HCT116 (cell line): Measurements from ENCODE around the gene DHODH. TPM values are rescaled to one million over a fixed set of nuclear protein-coding genes. Genes with fewer than 3 reads are reported as not detected.

Experiments used
- ATAC-seq: fragments of 200-7000 bp; cut with Tn5 transposase; 2 replicates; pipeline ENCODE4 v1.9.1; 2020; ENCODE audit warnings: mild to moderate bottlenecking, moderate library complexity
- BruUV-seq: library from RNA; stranded (reverse); fragments of 400-500 nt; replicated peaks from 2 replicates; lab custom pipeline; 2021; lab: Mats Ljungman, UMichigan
- CTCF ChIA-PET: fragments of 300-600 bp; sonication (Branson Sonifier 250); formaldehyde crosslinking; loops from one replicate; lab custom pipeline; 2021; ENCODE audit warnings: antibody characterized with exemption; lab: Charles Lee
- POLR2A ChIA-PET: fragments of 300-600, 350-600 bp; sonication (Branson Sonifier 250); formaldehyde crosslinking; loops from one replicate; lab custom pipeline; 2021; ENCODE audit warnings: antibody characterized with exemption; lab: Charles Lee
- RAD21 ChIA-PET, 2 experiments: fragments of 300-600 bp; sonication (Branson Sonifier 250); formaldehyde crosslinking; loops; one replicate each; lab custom pipeline; 2023; ENCODE audit warnings: low total read pairs in 2 of 2; ENCODE audit not compliant: uncharacterized antibody in 2 of 2, unreplicated experiment in 2 of 2, low non-redundant PET in 1 of 2; lab: Charles Lee
- DNase-seq: peaks from one replicate; pipeline ENCODE4 v3.0.0-alpha.2; 2010; ENCODE audit warnings: low read depth, low spot score
- H2AFZ ChIP-seq: fragments of 200-600 bp; shearing (Covaris generic), sonication (generic); 2 replicates; pipeline ENCODE4 v1.6.1; 2017; ENCODE audit warnings: low read depth, mixed run types, mixed read lengths, antibody characterized with exemption, low read length; ENCODE audit not compliant: poor library complexity, severe bottlenecking
- H3K27ac ChIP-seq: 2 replicates; pipeline ENCODE4 v1.5.1; 2012; ENCODE audit warnings: low read depth, low read length
- H3K27me3 ChIP-seq: fragments of 200-600 bp; sonication (generic); 2 replicates; pipeline ENCODE4 v1.6.1; 2016; ENCODE audit warnings: mixed run types, low read length, mixed read lengths; ENCODE audit not compliant: insufficient read depth
- H3K36me3 ChIP-seq, 2 experiments: fragments of 200-500 bp in 1 of 2; fragments of 200-600 bp in 1 of 2; sonication (Bioruptor generic) in 1 of 2; sonication (generic) in 1 of 2; 2 replicates each; pipeline versions ENCODE4 v1.5.1 to v1.6.1; 2014 to 2016; ENCODE audit warnings: low read length in 2 of 2, inconsistent platforms in 1 of 2, mixed read lengths in 1 of 2, mixed run types in 1 of 2; ENCODE audit not compliant: insufficient read depth in 2 of 2, control insufficient read depth in 1 of 2
- H3K4me1 ChIP-seq, 2 experiments: fragments of 200-600 bp in 1 of 2; sonication (generic) in 1 of 2; 2 replicates each; pipeline versions ENCODE4 v1.5.1 to v1.6.1; 2012 to 2017; ENCODE audit warnings: low read length in 2 of 2, inconsistent platforms in 1 of 2, mild to moderate bottlenecking in 1 of 2, mixed read lengths in 1 of 2, mixed run types in 1 of 2, moderate library complexity in 1 of 2; ENCODE audit not compliant: insufficient read depth in 2 of 2, control insufficient read depth in 1 of 2
- H3K4me2 ChIP-seq: fragments of 200-600 bp; sonication (generic); 2 replicates; pipeline ENCODE4 v1.6.1; 2017; ENCODE audit warnings: mixed run types, low read length, mixed read lengths
- H3K4me3 ChIP-seq, 2 experiments: fragments of 200-600 bp in 1 of 2; sonication (generic) in 1 of 2; replicated peaks in 1 of 2; 2 replicates each; pipeline ENCODE4 v1.5.1; 2011 to 2016; ENCODE audit warnings: low read length in 2 of 2, control low read depth in 1 of 2, low read depth in 1 of 2, mild to moderate bottlenecking in 1 of 2, mixed read lengths in 1 of 2, mixed run types in 1 of 2
- H3K79me2 ChIP-seq: fragments of 200-600 bp; sonication (generic); 2 replicates; pipeline ENCODE4 v1.6.1; 2017; ENCODE audit warnings: mild to moderate bottlenecking, mixed run types, low read length, moderate library complexity, mixed read lengths; ENCODE audit not compliant: insufficient read depth
- H3K9ac ChIP-seq: fragments of 200-600 bp; sonication (generic); 2 replicates; pipeline ENCODE4 v1.6.1; 2016; ENCODE audit warnings: low read length, mixed read lengths
- H3K9me2 ChIP-seq: fragments of 200-600 bp; sonication (generic), shearing (Covaris generic); 2 replicates; pipeline ENCODE4 v1.6.1; 2017; ENCODE audit warnings: mixed run types, mild to moderate bottlenecking, moderate library complexity; ENCODE audit not compliant: insufficient read depth
- H3K9me3 ChIP-seq, 2 experiments: fragments of 200-500 bp in 1 of 2; fragments of 200-600 bp in 1 of 2; sonication (Bioruptor generic) in 1 of 2; sonication (generic) in 1 of 2; 2 replicates each; pipeline ENCODE4 v1.6.1; 2014 to 2017; ENCODE audit warnings: low read length in 2 of 2, mixed read lengths in 2 of 2, inconsistent platforms in 1 of 2, low read depth in 1 of 2, mild to moderate bottlenecking in 1 of 2, mixed run types in 1 of 2, moderate library complexity in 1 of 2; ENCODE audit not compliant: control insufficient read depth in 1 of 2, insufficient read depth in 1 of 2
- H4K20me1 ChIP-seq: fragments of 200-600 bp; sonication (generic), shearing (Covaris generic); 2 replicates; pipeline ENCODE4 v1.6.1; 2017; ENCODE audit warnings: mixed run types, mild to moderate bottlenecking, moderate library complexity; ENCODE audit not compliant: insufficient read depth
- CBX3 ChIP-seq: IDR thresholded peaks from 2 replicates; pipeline ENCODE4 v1.6.1; 2012; ENCODE audit warnings: low read depth
- EGR1 ChIP-seq: IDR thresholded peaks from 2 replicates; pipeline ENCODE4 v1.6.1; 2012; ENCODE audit warnings: low read depth
- ELF1 ChIP-seq: IDR thresholded peaks from 2 replicates; pipeline ENCODE4 v1.6.1; 2012; ENCODE audit warnings: low read depth, borderline replicate concordance
- EZH2 ChIP-seq: fragments of 200-600 bp; sonication (generic); IDR thresholded peaks from 2 replicates; pipeline ENCODE4 v1.6.1; 2017; ENCODE audit warnings: antibody characterized with exemption, mixed run types
- EZH2phosphoT487 ChIP-seq: fragments of 200-600 bp; IDR thresholded peaks from 2 replicates; pipeline ENCODE4 v1.6.1; 2018; ENCODE audit warnings: antibody characterized with exemption, borderline replicate concordance
- POLR2A ChIP-seq: IDR thresholded peaks from 2 replicates; pipeline ENCODE4 v1.7.0; 2011; ENCODE audit warnings: borderline replicate concordance; ENCODE audit not compliant: insufficient read depth, insufficient read length; ENCODE audit errors: extremely low read depth
- RAD21 ChIP-seq: IDR thresholded peaks from 2 replicates; pipeline ENCODE4 v1.6.1; 2012; ENCODE audit warnings: low read depth, mild to moderate bottlenecking
- SIN3A ChIP-seq: IDR thresholded peaks from 2 replicates; pipeline ENCODE4 v1.6.1; 2012; ENCODE audit warnings: low read depth
- SRF ChIP-seq: IDR thresholded peaks from 2 replicates; pipeline ENCODE4 v1.6.1; 2012; ENCODE audit warnings: low read depth
- TCF7L2 ChIP-seq: IDR thresholded peaks from 2 replicates; pipeline ENCODE4 v1.7.0; 2011; ENCODE audit warnings: borderline replicate concordance, inconsistent platforms; ENCODE audit not compliant: insufficient read depth, insufficient read length; ENCODE audit errors: extremely low read depth
- ZFX ChIP-seq: fragments of 450-650 bp; IDR thresholded peaks from 2 replicates; pipeline ENCODE4 v1.6.1; 2017
- ZNF274 ChIP-seq: fragments of 200-500 bp; sonication (Bioruptor generic); IDR thresholded peaks from 2 replicates; pipeline ENCODE4 v1.6.1; 2014; ENCODE audit warnings: mild to moderate bottlenecking, low read depth, low read length, inconsistent platforms
- intact Hi-C: fragments of 100-400 bp; cut with micrococcal nuclease; formaldehyde crosslinking; loops from 2 replicates; pipeline ENCODE4 v1.10.0; 2022
- total RNA-seq: library from RNA; stranded (reverse); gene quantifications from one replicate; pipeline ENCODE4 v1.2.1, GENCODE V29; 2021; ENCODE audit not compliant: unreplicated experiment
- TF ChIP-seq, protein P1 (sequence below): IDR thresholded peaks from 2 replicates; pipeline ENCODE4 v1.6.1; 2012
- TF ChIP-seq, protein P2 (sequence below): IDR thresholded peaks from 2 replicates; pipeline ENCODE4 v1.6.1; 2012; ENCODE audit warnings: low read depth
- TF ChIP-seq, protein P3 (sequence below), 3 experiments: fragments of 200-600 bp in 1 of 3; sonication (generic) in 1 of 3; IDR thresholded peaks in 2 of 3; conservative IDR thresholded peaks in 1 of 3; 2 replicates each; pipeline ENCODE4 v1.5.1; 2012 to 2017; ENCODE audit warnings: low read depth in 2 of 3, low read length in 2 of 3, antibody characterized with exemption in 1 of 3, borderline replicate concordance in 1 of 3, control low read depth in 1 of 3, mild to moderate bottlenecking in 1 of 3, mixed read lengths in 1 of 3, mixed run types in 1 of 3, moderate library complexity in 1 of 3; ENCODE audit not compliant: insufficient read depth in 1 of 3

Gene DHODH
- total RNA-seq, 1 experiment from 2014 or later = 22.1 TPM

DNA sequence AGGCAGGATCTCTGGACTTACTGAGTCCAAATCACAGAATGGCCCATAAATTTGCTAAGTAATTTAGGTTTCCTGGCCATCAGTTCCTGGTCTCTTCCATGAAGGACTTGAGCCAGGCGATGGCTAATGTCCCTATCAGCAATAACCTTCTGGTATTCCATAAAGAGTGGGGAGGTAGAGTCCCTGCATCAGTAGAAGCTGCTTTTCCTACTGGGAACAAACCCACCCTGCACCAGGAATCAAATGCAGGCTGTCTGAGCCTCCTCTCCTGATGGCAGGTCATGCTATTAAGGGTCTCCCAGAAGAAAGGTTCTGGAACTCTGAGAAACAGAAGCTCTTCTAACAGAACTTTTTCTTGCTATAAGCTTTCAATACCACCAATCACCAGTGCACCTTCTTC lies 53.0 kb downstream of the DHODH start:
- Histone ChIP-seq H3K4me1 (no peaks in the 10 kb centered on the region), H3K27me3 (peaks cover 21% of the 10 kb centered on the region), H3K9ac (no peak overlapping the region), H3K4me2 (no peak overlapping the region), H3K79me2 (no peaks in the 10 kb centered on the region), H3K27ac (no peak overlapping the region), H3K9me2 (no peaks in the 10 kb centered on the region), H3K36me3 (no peaks in the 10 kb centered on the region), H3K4me3 (no peak overlapping the region), H4K20me1 (no peaks in the 10 kb centered on the region), H2AFZ (no peak overlapping the region), H3K9me3 (no peaks in the 10 kb centered on the region)
- no TSS peak for BruUV-seq
- CTCF ChIA-PET = no interaction called here
- POLR2A ChIA-PET = no interaction called here
- no peak for DNase-seq
- TF ChIP-seq SIN3A (no peak), TCF7L2 (no peak), EGR1 (no peak), ELF1 (no peak), ZFX (no peak), CBX3 (no peak), POLR2A (no peak), EZH2phosphoT487 (no peak), RAD21 (no peak), ZNF274 (no peak), EZH2 (no peak), SRF (no peak)
- TF ChIP-seq, protein P1, sequence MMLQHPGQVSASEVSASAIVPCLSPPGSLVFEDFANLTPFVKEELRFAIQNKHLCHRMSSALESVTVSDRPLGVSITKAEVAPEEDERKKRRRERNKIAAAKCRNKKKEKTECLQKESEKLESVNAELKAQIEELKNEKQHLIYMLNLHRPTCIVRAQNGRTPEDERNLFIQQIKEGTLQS = no peak
- TF ChIP-seq, protein P2, sequence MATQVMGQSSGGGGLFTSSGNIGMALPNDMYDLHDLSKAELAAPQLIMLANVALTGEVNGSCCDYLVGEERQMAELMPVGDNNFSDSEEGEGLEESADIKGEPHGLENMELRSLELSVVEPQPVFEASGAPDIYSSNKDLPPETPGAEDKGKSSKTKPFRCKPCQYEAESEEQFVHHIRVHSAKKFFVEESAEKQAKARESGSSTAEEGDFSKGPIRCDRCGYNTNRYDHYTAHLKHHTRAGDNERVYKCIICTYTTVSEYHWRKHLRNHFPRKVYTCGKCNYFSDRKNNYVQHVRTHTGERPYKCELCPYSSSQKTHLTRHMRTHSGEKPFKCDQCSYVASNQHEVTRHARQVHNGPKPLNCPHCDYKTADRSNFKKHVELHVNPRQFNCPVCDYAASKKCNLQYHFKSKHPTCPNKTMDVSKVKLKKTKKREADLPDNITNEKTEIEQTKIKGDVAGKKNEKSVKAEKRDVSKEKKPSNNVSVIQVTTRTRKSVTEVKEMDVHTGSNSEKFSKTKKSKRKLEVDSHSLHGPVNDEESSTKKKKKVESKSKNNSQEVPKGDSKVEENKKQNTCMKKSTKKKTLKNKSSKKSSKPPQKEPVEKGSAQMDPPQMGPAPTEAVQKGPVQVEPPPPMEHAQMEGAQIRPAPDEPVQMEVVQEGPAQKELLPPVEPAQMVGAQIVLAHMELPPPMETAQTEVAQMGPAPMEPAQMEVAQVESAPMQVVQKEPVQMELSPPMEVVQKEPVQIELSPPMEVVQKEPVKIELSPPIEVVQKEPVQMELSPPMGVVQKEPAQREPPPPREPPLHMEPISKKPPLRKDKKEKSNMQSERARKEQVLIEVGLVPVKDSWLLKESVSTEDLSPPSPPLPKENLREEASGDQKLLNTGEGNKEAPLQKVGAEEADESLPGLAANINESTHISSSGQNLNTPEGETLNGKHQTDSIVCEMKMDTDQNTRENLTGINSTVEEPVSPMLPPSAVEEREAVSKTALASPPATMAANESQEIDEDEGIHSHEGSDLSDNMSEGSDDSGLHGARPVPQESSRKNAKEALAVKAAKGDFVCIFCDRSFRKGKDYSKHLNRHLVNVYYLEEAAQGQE = no peak
- TF ChIP-seq, protein P3, sequence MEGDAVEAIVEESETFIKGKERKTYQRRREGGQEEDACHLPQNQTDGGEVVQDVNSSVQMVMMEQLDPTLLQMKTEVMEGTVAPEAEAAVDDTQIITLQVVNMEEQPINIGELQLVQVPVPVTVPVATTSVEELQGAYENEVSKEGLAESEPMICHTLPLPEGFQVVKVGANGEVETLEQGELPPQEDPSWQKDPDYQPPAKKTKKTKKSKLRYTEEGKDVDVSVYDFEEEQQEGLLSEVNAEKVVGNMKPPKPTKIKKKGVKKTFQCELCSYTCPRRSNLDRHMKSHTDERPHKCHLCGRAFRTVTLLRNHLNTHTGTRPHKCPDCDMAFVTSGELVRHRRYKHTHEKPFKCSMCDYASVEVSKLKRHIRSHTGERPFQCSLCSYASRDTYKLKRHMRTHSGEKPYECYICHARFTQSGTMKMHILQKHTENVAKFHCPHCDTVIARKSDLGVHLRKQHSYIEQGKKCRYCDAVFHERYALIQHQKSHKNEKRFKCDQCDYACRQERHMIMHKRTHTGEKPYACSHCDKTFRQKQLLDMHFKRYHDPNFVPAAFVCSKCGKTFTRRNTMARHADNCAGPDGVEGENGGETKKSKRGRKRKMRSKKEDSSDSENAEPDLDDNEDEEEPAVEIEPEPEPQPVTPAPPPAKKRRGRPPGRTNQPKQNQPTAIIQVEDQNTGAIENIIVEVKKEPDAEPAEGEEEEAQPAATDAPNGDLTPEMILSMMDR (IDR thresholded peaks at IDR 0.05 in 2 of 3, conservative IDR thresholded peaks at IDR 0.05 in 1 of 3; ENCODE audit: borderline replicate concordance in 1 of 3, insufficient read depth in 1 of 3, low read depth in 2 of 3, low read length in 2 of 3) = no peak
- ATAC-seq = no peak
- RAD21 ChIA-PET = no interaction called here
- intact Hi-C loops = no loop called here
